ENCODE results near the gene ETFA. TPM values are rescaled to one million over a fixed set of nuclear protein-coding genes. Genes with fewer than 3 reads are reported as not detected.

The ETFA gene
- total and polyA plus RNA-seq, 2 of the 8 experiments (the other 6 are each of a cell fraction or from before 2014, with no cell fraction given) = 60.9 to 90.0 TPM

DNA sequence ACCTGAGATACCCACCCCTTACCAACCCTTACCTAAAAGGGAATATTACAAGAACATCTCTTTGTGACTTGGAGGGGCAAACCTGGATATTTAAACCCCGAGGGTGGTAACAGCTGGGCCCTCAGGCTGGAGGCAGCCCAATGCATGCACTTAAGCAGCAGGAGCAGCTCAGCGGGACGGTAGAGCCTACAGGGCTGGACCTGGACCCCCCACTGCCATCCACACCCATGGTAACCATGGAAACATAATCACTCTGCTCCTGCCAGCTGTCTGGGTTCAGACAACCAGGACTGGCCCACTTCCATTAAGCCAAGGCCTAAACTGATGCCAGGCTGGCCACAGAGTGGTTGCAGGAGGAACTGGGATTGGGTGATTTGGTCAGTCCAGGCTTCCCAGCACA, 52.8 kb downstream of the ETFA start:
- no peak overlapping the region for H4K5ac ChIP-seq (ENCODE audit: insufficient read length, low read depth, low read length)
- POLR2A ChIA-PET (ENCODE audit: partially characterized antibody) = no interaction called here
- FAIRE-seq (no peak), DNase-seq (ENCODE audit: low read depth in 1 of 2, low spot score in 2 of 2) (no peak)
- H4K20me1 ChIP-seq (replicated peaks in 1 of 2; ENCODE audit: control insufficient read depth in 1 of 2, insufficient read depth in 2 of 2, low read length in 2 of 2) = peaks cover 0 to 2% of the 10 kb centered on the region in 2 experiments
- no peak overlapping the region for H2BK12ac ChIP-seq (ENCODE audit: low read depth, low read length)
- H4K91ac ChIP-seq (replicated peaks; ENCODE audit: insufficient read length, low read length) = no peak overlapping the region
- CTCF ChIA-PET (ENCODE audit: partially characterized antibody) = interaction anchor here (1.2 kb wide), 1 partner anchor 23 kb away, joined by 3 read pairs; no protein-coding TSS in a partner anchor
- H3K18ac ChIP-seq (ENCODE audit: extremely low read depth, low read length) = no peak overlapping the region
- H3K23ac ChIP-seq (ENCODE audit: insufficient read length) = no peak overlapping the region
- H3K14ac ChIP-seq (ENCODE audit: insufficient read length) = no peak overlapping the region
- H3K27ac ChIP-seq (ENCODE audit: low read depth, low read length) = no peak overlapping the region
- no peak overlapping the region for H3K4me2 ChIP-seq (ENCODE audit: insufficient read depth in 1 of 2, low read depth in 2 of 2, low read length in 2 of 2)
- H2AK5ac ChIP-seq (ENCODE audit: low read depth, low read length) = no peak overlapping the region
- H4K8ac ChIP-seq (ENCODE audit: extremely low read depth, insufficient read depth, low read length) = no peak overlapping the region
- H3K9ac ChIP-seq (replicated peaks in 1 of 4; ENCODE audit: extremely low read depth in 1 of 4, low read depth in 3 of 4, low read length in 3 of 4) = no peak overlapping the region
- no peak overlapping the region for H2BK120ac ChIP-seq (replicated peaks; ENCODE audit: low read depth, low read length)
- no peak overlapping the region for H3K4ac ChIP-seq (replicated peaks; ENCODE audit: insufficient read length, low read depth, low read length)
- no peak overlapping the region for H3K4me3 ChIP-seq (ENCODE audit: extremely low read depth in 1 of 4, insufficient read depth in 2 of 4, low read depth in 3 of 4, low read length in 4 of 4)
- no peaks in the 10 kb centered on the region for H3K79me1 ChIP-seq (ENCODE audit: low read depth, low read length)
- no peak overlapping the region for H2BK15ac ChIP-seq (ENCODE audit: low read length)
- no peak overlapping the region for H2AFZ ChIP-seq (ENCODE audit: low read length)
- WGBS, 2 experiments (ENCODE audit: extremely low coverage in 1 of 2, insufficient coverage in 1 of 2, insufficient read length in 1 of 2, insufficient replicate concordance in 2 of 2, low coverage in 1 of 2, low lambda C conversion rate in 2 of 2, missing lambda C conversion rate in 1 of 2) = 86% methylated on average over 3 of the region's 3 CpGs; no CpG with 5 or more reads in 1 of the 2 experiments
- H3K56ac ChIP-seq (replicated peaks; ENCODE audit: insufficient read length, low read depth, low read length) = no peak overlapping the region
- H2BK5ac ChIP-seq (ENCODE audit: low read depth, low read length) = no peak overlapping the region
- H3K79me2 ChIP-seq (ENCODE audit: control insufficient read depth in 1 of 2, insufficient read depth in 2 of 2, low read length in 2 of 2) = no peaks in the 10 kb centered on the region
- peaks cover 0 to 7% (median 3%) of the 10 kb centered on the region in 4 experiments; a peak in 3 of 7 replicates for H3K4me1 ChIP-seq (replicated peaks in 1 of 4; ENCODE audit: control insufficient read depth in 3 of 4, insufficient read depth in 4 of 4, low read length in 3 of 4)
- H2BK20ac ChIP-seq (ENCODE audit: low read length) = no peak overlapping the region
- H3K9me3 ChIP-seq (ENCODE audit: insufficient read depth in 2 of 2, low read depth in 1 of 2, low read length in 1 of 2) = peaks cover 9 to 12% of the 10 kb centered on the region in 2 experiments
- no peaks in the 10 kb centered on the region for H3K23me2 ChIP-seq (ENCODE audit: low read depth, low read length)
- peaks cover 0 to 15% (median 0%) of the 10 kb centered on the region in 4 experiments; a peak in 3 of 8 replicates for H3K36me3 ChIP-seq (ENCODE audit: control insufficient read depth in 2 of 4, insufficient read depth in 4 of 4, low read length in 3 of 4)
- H3K27me3 ChIP-seq (replicated peaks in 1 of 4; ENCODE audit: control insufficient read depth in 3 of 4, extremely low read depth in 1 of 4, insufficient read depth in 3 of 4, low read length in 3 of 4) = no peaks in the 10 kb centered on the region
- TF ChIP-seq RXRA (IDR thresholded peaks at IDR 0.05; ENCODE audit: insufficient read depth, low read depth, low read length) (no peak), EP300 (IDR thresholded peaks at IDR 0.05; ENCODE audit: borderline replicate concordance in 1 of 2, low read depth in 2 of 2, low read length in 2 of 2) (no peak), CBX8 (IDR thresholded peaks at IDR 0.05; ENCODE audit: borderline replicate concordance, low read depth, low read length) (no peak), TCF12 (IDR thresholded peaks at IDR 0.05; ENCODE audit: low read depth, low read length) (no peak), POLR2AphosphoS5 (IDR thresholded peaks at IDR 0.05; ENCODE audit: low read depth, low read length) (no peak), SUZ12 (IDR thresholded peaks at IDR 0.05; ENCODE audit: low read length) (no peak), SIRT6 (IDR thresholded peaks at IDR 0.05; ENCODE audit: low read length) (no peak), GTF2F1 (IDR thresholded peaks at IDR 0.05; ENCODE audit: borderline replicate concordance, low read depth, low read length) (no peak), KDM1A (IDR thresholded peaks at IDR 0.05; ENCODE audit: borderline replicate concordance, low read length) (no peak), CTBP2 (IDR thresholded peaks at IDR 0.05; ENCODE audit: borderline replicate concordance, insufficient read depth, insufficient read length, low read length) (no peak), SP2 (IDR thresholded peaks at IDR 0.05; ENCODE audit: low read length) (no peak), POLR2A (IDR thresholded peaks at IDR 0.05; ENCODE audit: control extremely low read depth in 1 of 2, low read depth in 2 of 2, low read length in 2 of 2) (no peak), KDM4A (IDR thresholded peaks at IDR 0.05; ENCODE audit: low read depth, low read length, severe bottlenecking) (no peak), JUND (IDR thresholded peaks at IDR 0.05; ENCODE audit: low read length) (no peak)
- TF ChIP-seq, protein P1, sequence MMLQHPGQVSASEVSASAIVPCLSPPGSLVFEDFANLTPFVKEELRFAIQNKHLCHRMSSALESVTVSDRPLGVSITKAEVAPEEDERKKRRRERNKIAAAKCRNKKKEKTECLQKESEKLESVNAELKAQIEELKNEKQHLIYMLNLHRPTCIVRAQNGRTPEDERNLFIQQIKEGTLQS (IDR thresholded peaks at IDR 0.05; ENCODE audit: insufficient read depth, low read depth, low read length) = no peak

Data from H1 (cell line).